ENCODE data around the gene EYA2.
"Not testable (repeated sequence)": the region's sequence is repeated elsewhere in the genome, so short reads cannot be mapped to it uniquely, and the experiment has no call there.

The EYA2 gene

DNA sequence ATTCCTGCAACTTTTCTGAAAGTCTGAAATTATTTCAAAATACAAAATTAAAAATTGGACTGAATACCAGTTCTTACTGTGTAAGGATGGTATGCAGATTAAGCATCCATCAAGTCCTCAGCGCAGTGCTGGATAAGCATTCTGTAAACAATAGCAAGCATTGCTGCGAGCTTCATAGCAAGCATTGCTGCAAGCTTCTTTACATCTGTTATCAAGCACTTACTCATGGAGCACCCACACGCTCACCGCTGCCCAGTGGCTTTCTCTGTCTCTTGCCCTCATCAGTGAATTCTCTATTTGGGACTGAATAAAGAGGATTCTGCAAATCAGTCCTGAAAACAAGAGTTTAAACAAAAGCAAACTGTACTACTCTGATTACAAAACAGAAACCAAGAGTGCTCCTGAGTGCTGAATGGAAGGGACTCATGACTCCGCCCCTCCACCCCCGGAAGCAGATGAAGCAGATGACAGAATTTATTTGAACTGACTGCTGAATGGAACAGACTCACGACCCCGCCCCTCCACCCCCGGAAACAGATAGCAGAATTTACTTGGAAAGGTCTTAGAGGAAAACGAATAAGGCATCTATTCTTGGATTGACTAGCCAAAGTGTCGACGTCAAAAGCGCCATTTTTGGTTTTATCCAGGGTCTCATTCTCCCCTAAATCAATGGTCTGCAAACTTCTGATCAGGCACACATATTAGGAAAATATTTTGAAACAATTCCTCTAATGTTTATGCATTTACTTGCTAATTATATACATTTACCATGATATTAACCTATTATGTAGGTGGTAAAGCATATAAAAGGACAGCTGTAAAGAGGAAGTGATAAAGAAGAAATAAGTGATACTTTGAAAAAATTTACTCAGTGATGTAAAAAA lies 22.1 kb upstream of the EYA2 start:
- Mint-ChIP-seq H3K9me3 (peaks cover 11% of the 10 kb centered on the region), H3K27me3 (peaks cover 69% of the 10 kb centered on the region), H3K36me3 (ENCODE audit: insufficient read depth) (peaks cover 3% of the 10 kb centered on the region), H3K4me1 (no peaks in the 10 kb centered on the region), H3K27ac (ENCODE audit: low read depth) (no peak overlapping the region), H3K4me3 (no peak overlapping the region)
- DNase-seq (ENCODE audit: low spot score in 2 of 2): no peak
- ATAC-seq (replicated peaks; ENCODE audit: extremely low read depth, poor library complexity, severe bottlenecking): no peak

- no peak overlapping the region for H3K4me3 Mint-ChIP-seq
- H3K36me3 Mint-ChIP-seq (ENCODE audit: insufficient read depth): no peaks in the 10 kb centered on the region
- no peaks in the 10 kb centered on the region for H3K4me1 Mint-ChIP-seq
- DNase-seq (ENCODE audit: low spot score in 2 of 2) (no peak), ATAC-seq (replicated peaks; ENCODE audit: extremely low read depth, poor library complexity, severe bottlenecking) (no peak)
- H3K27ac Mint-ChIP-seq (ENCODE audit: low read depth): no peak overlapping the region
- H3K9me3 Mint-ChIP-seq: peaks cover under 1% of the 10 kb centered on the region
- peaks cover 58% of the 10 kb centered on the region for H3K27me3 Mint-ChIP-seq
Observed at GRCh38 chr20:46875059-46875458, 19.6 kb upstream of the EYA2 start.

GRCh38 chr20:46879386-46879785 lies 15.3 kb upstream of the EYA2 start:
- Mint-ChIP-seq H3K4me1 (no peaks in the 10 kb centered on the region), H3K27me3 (peaks cover 60% of the 10 kb centered on the region), H3K36me3 (ENCODE audit: insufficient read depth) (no peaks in the 10 kb centered on the region), H3K27ac (ENCODE audit: low read depth) (no peak overlapping the region), H3K9me3 (no peaks in the 10 kb centered on the region), H3K4me3 (no peak overlapping the region)
- no peak for DNase-seq (ENCODE audit: low spot score in 2 of 2)
- ATAC-seq (replicated peaks; ENCODE audit: extremely low read depth, poor library complexity, severe bottlenecking): no peak

- not testable (repeated sequence) for H3K4me3 Mint-ChIP-seq; H3K4me1 Mint-ChIP-seq; H3K27ac Mint-ChIP-seq (ENCODE audit: low read depth); ATAC-seq (replicated peaks; ENCODE audit: extremely low read depth, poor library complexity, severe bottlenecking); H3K9me3 Mint-ChIP-seq; H3K36me3 Mint-ChIP-seq (ENCODE audit: insufficient read depth); DNase-seq (ENCODE audit: low spot score in 2 of 2)
- H3K27me3 Mint-ChIP-seq: peaks cover 55% of the 10 kb centered on the region
Observed at GRCh38 chr20:46879963-46880362, 14.7 kb upstream of the EYA2 start.

DNA sequence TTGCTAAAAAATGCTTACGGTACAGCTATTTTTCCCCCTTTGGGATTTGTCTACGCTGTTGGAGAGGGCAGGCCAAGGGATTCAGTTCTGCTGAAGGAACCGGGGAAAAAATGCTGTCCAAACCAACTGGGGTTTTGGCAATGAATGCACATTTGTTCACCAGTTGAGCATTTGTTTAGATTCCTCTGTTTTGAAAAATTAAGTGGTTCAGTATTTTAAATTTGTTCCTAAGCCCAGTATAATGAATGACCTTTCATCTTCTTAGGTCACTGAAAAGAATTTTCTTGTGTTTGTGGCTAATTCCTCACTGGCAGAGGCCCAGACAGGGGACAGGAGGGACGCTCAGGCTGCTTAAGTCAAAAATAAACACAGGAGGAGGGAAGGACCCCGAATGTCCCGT lies 10.8 kb upstream of the EYA2 start:
- no peaks in the 10 kb centered on the region for H3K9me3 Mint-ChIP-seq
- H3K4me3 Mint-ChIP-seq: no peak overlapping the region
- no peaks in the 10 kb centered on the region for H3K4me1 Mint-ChIP-seq
- peaks cover 39% of the 10 kb centered on the region for H3K27me3 Mint-ChIP-seq
- DNase-seq (ENCODE audit: low spot score in 2 of 2) (no peak), ATAC-seq (replicated peaks; ENCODE audit: extremely low read depth, poor library complexity, severe bottlenecking) (no peak)
- H3K36me3 Mint-ChIP-seq (ENCODE audit: insufficient read depth): no peaks in the 10 kb centered on the region
- H3K27ac Mint-ChIP-seq (ENCODE audit: low read depth): no peak overlapping the region

- Mint-ChIP-seq H3K4me3 (no peak overlapping the region), H3K9me3 (no peaks in the 10 kb centered on the region), H3K4me1 (no peaks in the 10 kb centered on the region), H3K36me3 (ENCODE audit: insufficient read depth) (no peaks in the 10 kb centered on the region), H3K27ac (ENCODE audit: low read depth) (no peak overlapping the region), H3K27me3 (peaks cover 69% of the 10 kb centered on the region)
- ATAC-seq (replicated peaks; ENCODE audit: extremely low read depth, poor library complexity, severe bottlenecking): no peak
- DNase-seq (ENCODE audit: low spot score in 2 of 2): no peak
Observed at GRCh38 chr20:46890682-46891081, 4.0 kb upstream of the EYA2 start.

- no peak for DNase-seq (ENCODE audit: low spot score in 2 of 2)
- Mint-ChIP-seq H3K27ac (ENCODE audit: low read depth) (no peak overlapping the region), H3K4me1 (no peaks in the 10 kb centered on the region), H3K36me3 (ENCODE audit: insufficient read depth) (no peaks in the 10 kb centered on the region), H3K27me3 (peaks cover 86% of the 10 kb centered on the region), H3K9me3 (no peaks in the 10 kb centered on the region), H3K4me3 (no peak overlapping the region)
- no peak for ATAC-seq (replicated peaks; ENCODE audit: extremely low read depth, poor library complexity, severe bottlenecking)
Observed at GRCh38 chr20:46893051-46893450, 1.6 kb upstream of the EYA2 start.

GRCh38 chr20:46893877-46894578 lies 615 bp upstream of the EYA2 start:
- no peak for ATAC-seq (replicated peaks; ENCODE audit: extremely low read depth, poor library complexity, severe bottlenecking)

GRCh38 chr20:46894971-46895905 lies 595 bp downstream of the EYA2 start:
- Mint-ChIP-seq H3K36me3 (ENCODE audit: insufficient read depth) (no peaks in the 10 kb centered on the region), H3K27me3 (peaks cover 82% of the 10 kb centered on the region), H3K27ac (ENCODE audit: low read depth) (no peak overlapping the region), H3K4me1 (no peaks in the 10 kb centered on the region), H3K4me3 (no peak overlapping the region), H3K9me3 (no peaks in the 10 kb centered on the region)
- ATAC-seq (replicated peaks; ENCODE audit: extremely low read depth, poor library complexity, severe bottlenecking) (no peak), DNase-seq (ENCODE audit: low spot score in 2 of 2) (no peak)

More at GRCh38 chr20:46893877-46894578, 615 bp upstream of the EYA2 start:
- H3K27me3 Mint-ChIP-seq: peaks cover 87% of the 10 kb centered on the region
- H3K36me3 Mint-ChIP-seq (ENCODE audit: insufficient read depth): no peaks in the 10 kb centered on the region
- H3K27ac Mint-ChIP-seq (ENCODE audit: low read depth): no peak overlapping the region
- DNase-seq (ENCODE audit: low spot score in 2 of 2): no peak
- no peaks in the 10 kb centered on the region for H3K9me3 Mint-ChIP-seq
- H3K4me1 Mint-ChIP-seq: no peaks in the 10 kb centered on the region
- no peak overlapping the region for H3K4me3 Mint-ChIP-seq

- no peak overlapping the region for H3K4me3 Mint-ChIP-seq
Observed at GRCh38 chr20:46895906-46896242, 1.2 kb downstream of the EYA2 start.

DNA sequence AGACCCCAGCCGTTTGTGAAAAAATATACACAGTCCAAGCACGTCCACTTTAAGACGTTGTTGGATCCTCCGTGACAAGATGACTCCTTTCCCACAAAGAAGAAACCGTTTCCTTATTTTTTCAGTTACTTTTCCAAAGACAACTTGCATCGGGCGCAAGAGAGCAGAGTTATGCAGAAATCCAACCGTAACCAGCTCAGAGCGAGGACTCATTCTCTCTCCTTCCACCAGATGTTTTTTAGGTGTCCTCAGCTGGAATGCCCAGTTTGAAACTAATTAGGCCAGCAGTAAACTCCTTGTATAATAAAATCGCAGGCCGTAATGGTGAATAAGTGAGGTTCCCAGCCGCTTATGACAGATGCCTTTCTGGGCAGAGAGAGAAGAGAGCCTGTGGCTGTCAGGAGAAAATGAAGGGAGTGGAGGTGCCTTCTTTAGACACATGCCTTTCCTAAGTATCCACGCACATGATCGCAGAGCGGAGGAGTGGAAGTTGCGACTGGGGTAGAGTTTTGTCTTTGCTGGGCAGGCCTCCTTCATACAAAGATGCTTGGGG lies 2.8 kb downstream of the EYA2 start:
- DNase-seq (ENCODE audit: low spot score in 2 of 2) (no peak), ATAC-seq (replicated peaks; ENCODE audit: extremely low read depth, poor library complexity, severe bottlenecking) (no peak)
- no peak overlapping the region for H3K4me3 Mint-ChIP-seq
- no peaks in the 10 kb centered on the region for H3K9me3 Mint-ChIP-seq
- H3K27ac Mint-ChIP-seq (ENCODE audit: low read depth): no peak overlapping the region
- peaks cover 66% of the 10 kb centered on the region for H3K27me3 Mint-ChIP-seq
- no peaks in the 10 kb centered on the region for H3K4me1 Mint-ChIP-seq
- H3K36me3 Mint-ChIP-seq (ENCODE audit: insufficient read depth): no peaks in the 10 kb centered on the region

More at GRCh38 chr20:46895906-46896242, 1.2 kb downstream of the EYA2 start:
- DNase-seq (ENCODE audit: low spot score in 2 of 2) (no peak), ATAC-seq (replicated peaks; ENCODE audit: extremely low read depth, poor library complexity, severe bottlenecking) (no peak)
- no peak overlapping the region for H3K27ac Mint-ChIP-seq (ENCODE audit: low read depth)
- H3K27me3 Mint-ChIP-seq: peaks cover 76% of the 10 kb centered on the region
- H3K9me3 Mint-ChIP-seq: no peaks in the 10 kb centered on the region
- no peaks in the 10 kb centered on the region for H3K4me1 Mint-ChIP-seq
- H3K36me3 Mint-ChIP-seq (ENCODE audit: insufficient read depth): no peaks in the 10 kb centered on the region

GRCh38 chr20:46898423-46898822 lies 3.8 kb downstream of the EYA2 start:
- no peak for ATAC-seq (replicated peaks; ENCODE audit: extremely low read depth, poor library complexity, severe bottlenecking)
- Mint-ChIP-seq H3K36me3 (ENCODE audit: insufficient read depth) (no peaks in the 10 kb centered on the region), H3K27ac (ENCODE audit: low read depth) (no peak overlapping the region), H3K27me3 (peaks cover 56% of the 10 kb centered on the region), H3K4me1 (no peaks in the 10 kb centered on the region), H3K9me3 (no peaks in the 10 kb centered on the region), H3K4me3 (no peak overlapping the region)
- DNase-seq (ENCODE audit: low spot score in 2 of 2): no peak
